ENCODE measurements around the gene DNMBP. TPM values are rescaled to one million over a fixed set of nuclear protein-coding genes. Genes with fewer than 3 reads are reported as not detected.
"Not testable (repeated sequence)": the region's sequence is repeated elsewhere in the genome, so short reads cannot be mapped to it uniquely, and the experiment has no call there.

Gene DNMBP
- polyA plus RNA-seq, 4 donors, result 33.2 to 37.7 (median 34.4) TPM

- DNase-seq (ENCODE audit: low read depth in 4 of 4, low spot score in 2 of 4), result no peak
These were observed 135.9 kb downstream of the DNMBP start for GRCh38 chr10:99873846-99874245.

- no peak for DNase-seq (ENCODE audit: low read depth in 4 of 4, low spot score in 2 of 4)
These were observed 137.2 kb downstream of the DNMBP start for GRCh38 chr10:99872367-99873162.

GRCh38 chr10:99870123-99870730 lies 139.5 kb downstream of the DNMBP start:
- no peak for DNase-seq (ENCODE audit: low read depth in 4 of 4, low spot score in 2 of 4)

- DNase-seq (ENCODE audit: low read depth in 4 of 4, low spot score in 2 of 4), result no peak
These were observed 140.1 kb downstream of the DNMBP start for GRCh38 chr10:99869581-99870122.

- not testable (repeated sequence) for DNase-seq (ENCODE audit: low read depth in 4 of 4, low spot score in 2 of 4)
These were observed 142.5 kb downstream of the DNMBP start for GRCh38 chr10:99867250-99867649.

- DNase-seq (ENCODE audit: low read depth in 4 of 4, low spot score in 2 of 4), result not testable (repeated sequence)
These were observed 146.1 kb downstream of the DNMBP start for GRCh38 chr10:99863535-99864240.

GRCh38 chr10:99860466-99860865 lies 149.3 kb downstream of the DNMBP start:
- DNase-seq (ENCODE audit: low read depth in 4 of 4, low spot score in 2 of 4), result no peak

GRCh38 chr10:99859585-99859984 lies 150.2 kb downstream of the DNMBP start:
- DNase-seq (ENCODE audit: low read depth in 4 of 4, low spot score in 2 of 4), result no peak

GRCh38 chr10:99858849-99859248 lies 150.9 kb downstream of the DNMBP start:
- DNase-seq (ENCODE audit: low read depth in 4 of 4, low spot score in 2 of 4), result no peak

- DNase-seq (ENCODE audit: low read depth in 4 of 4, low spot score in 2 of 4), result no peak
These were observed 154.2 kb downstream of the DNMBP start for GRCh38 chr10:99855479-99856071.

GRCh38 chr10:99854860-99855259 lies 154.9 kb downstream of the DNMBP start:
- peak in 2 of 4 donors; percentile 31 to 50 for DNase-seq (ENCODE audit: low read depth in 4 of 4, low spot score in 2 of 4)

GRCh38 chr10:99853655-99854054 lies 156.1 kb downstream of the DNMBP start:
- no peak for DNase-seq (ENCODE audit: low read depth in 4 of 4, low spot score in 2 of 4)

- DNase-seq (ENCODE audit: low read depth in 4 of 4, low spot score in 2 of 4), result no peak
These were observed 157.1 kb downstream of the DNMBP start for GRCh38 chr10:99852481-99853213.

- DNase-seq (ENCODE audit: low read depth in 4 of 4, low spot score in 2 of 4), result no peak
These were observed 157.9 kb downstream of the DNMBP start for GRCh38 chr10:99851825-99852224.

GRCh38 chr10:99850767-99851340 lies 158.9 kb downstream of the DNMBP start:
- DNase-seq (ENCODE audit: low read depth in 4 of 4, low spot score in 2 of 4), result no peak

- DNase-seq (ENCODE audit: low read depth in 4 of 4, low spot score in 2 of 4), result no peak
These were observed 159.6 kb downstream of the DNMBP start for GRCh38 chr10:99850021-99850766.

- no peak for DNase-seq (ENCODE audit: low read depth in 4 of 4, low spot score in 2 of 4)
These were observed 160.2 kb downstream of the DNMBP start for GRCh38 chr10:99849536-99849935.

GRCh38 chr10:99849057-99849456 lies 160.7 kb downstream of the DNMBP start:
- DNase-seq (ENCODE audit: low read depth in 4 of 4, low spot score in 2 of 4), result no peak

- DNase-seq (ENCODE audit: low read depth in 4 of 4, low spot score in 2 of 4), result peak; percentile 68 to 81 (median 72)
These were observed 163.8 kb downstream of the DNMBP start for GRCh38 chr10:99845837-99846382.

All from left renal cortex interstitium (tissue), 4 donors.